ENCODE measurements around the gene OR10G8.
"Not testable (repeated sequence)": the region's sequence is repeated elsewhere in the genome, so short reads cannot be mapped to it uniquely, and the experiment has no call there.

- not testable (repeated sequence) for TF ChIP-seq CTCF, POLR2A, EP300, POLR2AphosphoS5 (IDR thresholded peaks at IDR 0.05)
Measured at GRCh38 chr11:124015837-124016236, 10.8 kb upstream of the OR10G8 start.
